Neuronal stem cell (in vitro differentiated cells): ENCODE data around the gene SSTR5.

Experiments
- DNase-seq: peaks from one replicate; pipeline ENCODE4 v3.0.0-alpha.2; 2013; ENCODE audit warnings: low spot score
- H2AFZ ChIP-seq: one replicate; pipeline ENCODE4 v1.6.1; 2013; ENCODE audit warnings: mild to moderate bottlenecking, low read length, inconsistent platforms
- H2AK5ac ChIP-seq: 2 replicates; pipeline ENCODE4 v1.6.1; 2013; ENCODE audit warnings: low read depth, mild to moderate bottlenecking, inconsistent platforms, low read length, moderate library complexity, mixed read lengths
- H2BK120ac ChIP-seq: 2 replicates; pipeline ENCODE4 v1.6.1; 2013; ENCODE audit warnings: low read depth, mild to moderate bottlenecking, inconsistent platforms, low read length, moderate library complexity, mixed read lengths
- H2BK12ac ChIP-seq: one replicate; pipeline ENCODE4 v1.6.1; 2013; ENCODE audit warnings: low read length, inconsistent platforms
- H2BK15ac ChIP-seq: 2 replicates; pipeline ENCODE4 v1.6.1; 2013; ENCODE audit warnings: mild to moderate bottlenecking, low read length, inconsistent platforms, mixed read lengths
- H2BK5ac ChIP-seq: one replicate; pipeline ENCODE4 v1.6.1; 2013; ENCODE audit warnings: inconsistent platforms, mild to moderate bottlenecking, low read length, moderate library complexity
- H3K14ac ChIP-seq: one replicate; pipeline ENCODE4 v1.6.1; 2013; ENCODE audit warnings: low read length, inconsistent platforms
- H3K18ac ChIP-seq: 2 replicates; pipeline ENCODE4 v1.6.1; 2013; ENCODE audit warnings: low read length, inconsistent platforms
- H3K23ac ChIP-seq: 2 replicates; pipeline ENCODE4 v1.6.1; 2013; ENCODE audit warnings: low read depth, mild to moderate bottlenecking, mixed read lengths, low read length, inconsistent platforms; ENCODE audit not compliant: poor library complexity
- H3K27ac ChIP-seq: replicated peaks from 3 replicates; pipeline ENCODE4 v1.5.1; 2013; ENCODE audit warnings: low read length, inconsistent platforms
- H3K27me3 ChIP-seq, 3 experiments: 2 replicates each; pipeline ENCODE4 v1.6.1; 2013; ENCODE audit warnings: low read length in 3 of 3, mild to moderate bottlenecking in 2 of 3, inconsistent platforms in 1 of 3, low read depth in 1 of 3, mixed read lengths in 1 of 3, moderate library complexity in 1 of 3; ENCODE audit not compliant: control insufficient read depth in 3 of 3, insufficient read depth in 3 of 3
- H3K36me3 ChIP-seq, 2 donors: replicated peaks in 1 of 2; 2 replicates each; pipeline ENCODE4 v1.6.1; 2013; ENCODE audit warnings: low read length in 2 of 2; ENCODE audit not compliant: control insufficient read depth in 2 of 2, insufficient read depth in 2 of 2
- H3K4ac ChIP-seq: 2 replicates; pipeline ENCODE4 v1.6.1; 2013; ENCODE audit warnings: inconsistent platforms, mild to moderate bottlenecking, low read length, moderate library complexity
- H3K4me1 ChIP-seq, 2 donors: 1 replicate in 1 of 2; 2 replicates in 1 of 2; pipeline ENCODE4 v1.6.1; 2013; ENCODE audit warnings: low read length in 2 of 2, low read depth in 1 of 2; ENCODE audit not compliant: control insufficient read depth in 2 of 2, insufficient read depth in 1 of 2
- H3K4me2 ChIP-seq: one replicate; pipeline ENCODE4 v1.6.1; 2013; ENCODE audit warnings: mild to moderate bottlenecking, low read length, inconsistent platforms; ENCODE audit not compliant: insufficient read depth, poor library complexity, severe bottlenecking
- H3K4me3 ChIP-seq, 2 donors: 2 replicates each; pipeline ENCODE4 v1.5.1; 2013; ENCODE audit warnings: low read length in 2 of 2, mild to moderate bottlenecking in 2 of 2, inconsistent platforms in 1 of 2, moderate library complexity in 1 of 2
- H3K79me1 ChIP-seq: one replicate; pipeline ENCODE4 v1.6.1; 2013; ENCODE audit warnings: low read depth, mild to moderate bottlenecking, inconsistent platforms, low read length, moderate library complexity
- H3K9ac ChIP-seq: one replicate; pipeline ENCODE4 v1.6.1; 2013; ENCODE audit warnings: mild to moderate bottlenecking, low read depth, low read length, inconsistent platforms; ENCODE audit not compliant: poor library complexity
- H3K9me3 ChIP-seq, 2 donors: replicated peaks in 1 of 2; 2 replicates each; pipeline versions ENCODE3 to v1.6.1; 2013; ENCODE audit warnings: low read length in 2 of 2, mild to moderate bottlenecking in 2 of 2, inconsistent platforms in 1 of 2, low read depth in 1 of 2, mixed read lengths in 1 of 2, moderate library complexity in 1 of 2; ENCODE audit not compliant: control insufficient read depth in 2 of 2, insufficient read depth in 1 of 2
- H4K8ac ChIP-seq: one replicate; pipeline ENCODE4 v1.6.1; 2013; ENCODE audit warnings: low read depth, mild to moderate bottlenecking, inconsistent platforms, low read length, moderate library complexity
- H4K91ac ChIP-seq: one replicate; pipeline ENCODE4 v1.6.1; 2013; ENCODE audit warnings: low read length, low read depth, mild to moderate bottlenecking, inconsistent platforms; ENCODE audit not compliant: poor library complexity
- WGBS, 2 donors: extraction: QIAGEN DNeasy Blood & Tissue Kit; methylation state at CpG; one replicate each; pipeline ENCODE4 v1.1.7; 2013; ENCODE audit warnings: missing lambda C conversion rate in 2 of 2, mixed read lengths in 1 of 2; ENCODE audit not compliant: insufficient read length in 2 of 2, insufficient replicate concordance in 1 of 2; ENCODE audit errors: extremely low coverage in 2 of 2; 5-methylcytosine and 5-hydroxymethylcytosine counted together

The SSTR5 gene

GRCh38 chr16:1073566-1074378 is 1.2 kb downstream of the SSTR5 start:
- Histone ChIP-seq H3K9ac (no peak overlapping the region), H3K79me1 (no peaks in the 10 kb centered on the region), H3K14ac (no peak overlapping the region), H2BK5ac (no peak overlapping the region), H3K4ac (no peak overlapping the region), H3K9me3 (no peaks in the 10 kb centered on the region), H3K18ac (peak overlapping the region; percentile 64), H3K23ac (peak overlapping the region; percentile 65), H3K4me2 (no peak overlapping the region), H3K4me1 (peaks cover 4 to 20% of the 10 kb centered on the region in 2 donors), H3K27me3 (peaks cover 4 to 50% (median 24%) of the 10 kb centered on the region in 3 experiments), H2BK15ac (peak overlapping the region; percentile 75), H2AK5ac (peak overlapping the region; percentile 94), H4K8ac (no peak overlapping the region), H2AFZ (no peak overlapping the region), H3K36me3 (no peaks in the 10 kb centered on the region), H2BK120ac (no peak overlapping the region), H3K27ac (no peak overlapping the region), H4K91ac (no peak overlapping the region), H3K4me3 (no peak overlapping the region), H2BK12ac (peak overlapping the region; percentile 90)
- WGBS, 2 donors, result no CpG with 5 or more reads among the region's 30 CpGs
- DNase-seq, result no peak

DNA sequence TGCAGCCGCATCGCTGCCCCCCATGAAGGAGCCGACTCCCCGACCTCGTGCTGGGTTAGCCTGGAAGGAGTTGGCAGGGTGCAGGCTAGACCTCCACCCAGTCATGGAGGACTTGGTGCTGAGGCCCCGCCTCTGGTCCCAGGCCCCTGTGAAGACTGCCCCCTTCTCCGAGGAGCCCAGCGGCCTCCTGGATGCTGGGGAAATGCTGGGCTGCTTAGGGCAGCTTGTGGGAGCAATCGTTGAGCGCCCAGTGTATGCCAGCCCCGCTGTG is 1.8 kb downstream of the SSTR5 start:
- no peaks in the 10 kb centered on the region for H3K36me3 ChIP-seq
- no peak overlapping the region for H4K8ac ChIP-seq
- H3K18ac ChIP-seq, result peak overlapping the region; percentile 64
- H3K4me1 ChIP-seq, result peaks cover 4 to 20% of the 10 kb centered on the region in 2 donors
- peak overlapping the region; percentile 75 for H2BK15ac ChIP-seq
- peak overlapping the region; percentile 94 for H2AK5ac ChIP-seq
- no peak overlapping the region for H3K9ac ChIP-seq
- H3K14ac ChIP-seq, result no peak overlapping the region
- H3K27ac ChIP-seq, result no peak overlapping the region
- no CpG with 5 or more reads among the region's 11 CpGs for WGBS, 2 donors
- no peak overlapping the region for H2BK120ac ChIP-seq
- no peak overlapping the region for H4K91ac ChIP-seq
- no peak overlapping the region for H3K4ac ChIP-seq
- no peak overlapping the region for H2AFZ ChIP-seq
- H3K27me3 ChIP-seq, result peaks cover 4 to 54% (median 24%) of the 10 kb centered on the region in 3 experiments
- DNase-seq, result no peak
- no peak overlapping the region for H2BK12ac ChIP-seq
- no peaks in the 10 kb centered on the region for H3K9me3 ChIP-seq
- H3K79me1 ChIP-seq, result peaks cover 3% of the 10 kb centered on the region
- H3K4me3 ChIP-seq, result no peak overlapping the region
- H3K23ac ChIP-seq, result peak overlapping the region; percentile 55
- no peak overlapping the region for H2BK5ac ChIP-seq
- H3K4me2 ChIP-seq, result no peak overlapping the region

- Histone ChIP-seq H2AFZ (no peak overlapping the region), H3K4me1 (peaks cover 3 to 12% of the 10 kb centered on the region in 2 donors), H3K27me3 (peaks cover 4 to 56% (median 24%) of the 10 kb centered on the region in 3 experiments), H3K79me1 (peaks cover 3% of the 10 kb centered on the region), H3K36me3 (no peaks in the 10 kb centered on the region), H3K4me3 (no peak overlapping the region), H3K4me2 (no peak overlapping the region), H2BK12ac (no peak overlapping the region), H2AK5ac (no peak overlapping the region), H2BK15ac (peak overlapping the region; percentile 78), H3K23ac (peak overlapping the region; percentile 85), H3K14ac (peak overlapping the region; percentile 31), H4K8ac (no peak overlapping the region), H3K9ac (peak overlapping the region; percentile 12), H3K18ac (peak overlapping the region; percentile 59), H3K27ac (no peak overlapping the region), H4K91ac (no peak overlapping the region), H2BK5ac (no peak overlapping the region), H2BK120ac (no peak overlapping the region), H3K9me3 (no peaks in the 10 kb centered on the region), H3K4ac (no peak overlapping the region)
- no CpG with 5 or more reads among the region's 13 CpGs for WGBS, 2 donors
- DNase-seq, result no peak
These were observed 3.0 kb downstream of the SSTR5 start for GRCh38 chr16:1075546-1075945.

- Histone ChIP-seq H2BK5ac (no peak overlapping the region), H3K4me2 (no peak overlapping the region), H3K27me3 (peaks cover 4 to 56% (median 18%) of the 10 kb centered on the region in 3 experiments), H2BK12ac (no peak overlapping the region), H3K4me3 (no peak overlapping the region), H2AK5ac (peak overlapping the region; percentile 70), H3K18ac (peak overlapping the region; percentile 13), H3K14ac (peak overlapping the region; percentile 71), H2BK15ac (peak overlapping the region; percentile 85), H3K9me3 (no peaks in the 10 kb centered on the region), H3K36me3 (no peaks in the 10 kb centered on the region), H2BK120ac (no peak overlapping the region), H3K4me1 (peaks cover 9 to 14% of the 10 kb centered on the region in 2 donors), H4K8ac (no peak overlapping the region), H3K4ac (no peak overlapping the region), H4K91ac (no peak overlapping the region), H3K23ac (no peak overlapping the region), H3K9ac (no peak overlapping the region), H2AFZ (no peak overlapping the region), H3K79me1 (peaks cover 3% of the 10 kb centered on the region), H3K27ac (no peak overlapping the region)
- WGBS, 2 donors, result no CpG with 5 or more reads among the region's 16 CpGs
- no peak for DNase-seq
These were observed 4.4 kb downstream of the SSTR5 start for GRCh38 chr16:1076801-1077576.
